HEK293 (cell line): ENCODE measurements around the gene SETDB2.

ENCODE experiments used
- CTCF ChIA-PET: fragments of 350-600 bp; formaldehyde crosslinking; extraction: SDS; loops from one replicate; lab custom pipeline; 2021; ENCODE audit warnings: antibody characterized with exemption; lab: Yijun Ruan, JAX
- POLR2A ChIA-PET: fragments of 300-600 bp; formaldehyde crosslinking; extraction: SDS; loops from one replicate; lab custom pipeline; 2020; ENCODE audit warnings: antibody characterized with exemption, inconsistent platforms; lab: Yijun Ruan, JAX
- H3K27ac ChIP-seq: fragments of 200-500 bp; sonication (Bioruptor generic); 2 replicates; pipeline ENCODE4 v1.5.1; 2014; ENCODE audit warnings: low read depth, low read length, control low read depth, inconsistent platforms; ENCODE audit errors: extremely low read depth
- H3K36me3 ChIP-seq, 2 experiments: fragments of 200-500 bp in 1 of 2; sonication (Bioruptor generic) in 1 of 2; 1 replicate in 1 of 2; 2 replicates in 1 of 2; pipeline ENCODE4 v1.5.1; 2014 to 2017; ENCODE audit warnings: inconsistent platforms in 2 of 2, low read length in 2 of 2; ENCODE audit not compliant: control insufficient read depth in 2 of 2, insufficient read depth in 1 of 2
- H3K4me1 ChIP-seq: fragments of 200-500 bp; sonication (Bioruptor generic); 2 replicates; pipeline ENCODE4 v1.5.1; 2014; ENCODE audit warnings: mild to moderate bottlenecking, low read length, inconsistent platforms; ENCODE audit not compliant: control insufficient read depth, insufficient read depth
- H3K4me3 ChIP-seq: 2 replicates; pipeline ENCODE4 v1.5.1; 2011; ENCODE audit warnings: low read depth, mild to moderate bottlenecking, control low read depth, low read length, moderate library complexity
- H3K9me3 ChIP-seq: fragments of 200-500 bp; sonication (Bioruptor generic); 2 replicates; pipeline ENCODE4 v1.5.1; 2014; ENCODE audit warnings: low read depth, low read length, inconsistent platforms; ENCODE audit not compliant: control insufficient read depth, insufficient read depth
- GLIS1 ChIP-seq: fragments of 450-650 bp; formaldehyde crosslinking; IDR thresholded peaks from 2 replicates; pipeline ENCODE4 v1.5.1; 2016; ENCODE audit warnings: missing biosample characterization, missing genetic modification characterization
- HOXA7 ChIP-seq: sonication (generic); formaldehyde crosslinking; IDR thresholded peaks from 2 replicates; pipeline ENCODE4 v1.8.1; 2022; ENCODE audit warnings: missing genetic modification reagents, borderline replicate concordance
- KLF17 ChIP-seq: fragments of 450-650 bp; formaldehyde crosslinking; IDR thresholded peaks from 2 replicates; pipeline ENCODE4 v1.5.1; 2016; ENCODE audit warnings: missing biosample characterization, missing genetic modification characterization
- MYNN ChIP-seq: fragments of 450-650 bp; formaldehyde crosslinking; IDR thresholded peaks from 2 replicates; pipeline ENCODE4 v1.5.1; 2016; ENCODE audit warnings: missing biosample characterization, missing genetic modification characterization, borderline replicate concordance
- SALL2 ChIP-seq: fragments of 450-650 bp; formaldehyde crosslinking; IDR thresholded peaks from 2 replicates; pipeline ENCODE4 v1.5.0; 2017; ENCODE audit warnings: missing biosample characterization, mild to moderate bottlenecking, missing genetic modification characterization, borderline replicate concordance
- SCRT2 ChIP-seq: fragments of 450-650 bp; formaldehyde crosslinking; IDR thresholded peaks from 2 replicates; pipeline ENCODE4 v1.5.1; 2016; ENCODE audit warnings: missing biosample characterization, missing genetic modification characterization
- TSHZ1 ChIP-seq: fragments of 450-650 bp; formaldehyde crosslinking; IDR thresholded peaks from 2 replicates; pipeline ENCODE4 v1.5.1; 2016; ENCODE audit warnings: missing biosample characterization, missing genetic modification characterization, borderline replicate concordance
- ZBTB48 ChIP-seq: fragments of 450-650 bp; formaldehyde crosslinking; IDR thresholded peaks from 2 replicates; pipeline ENCODE4 v1.5.1; 2016; ENCODE audit warnings: missing biosample characterization, missing genetic modification characterization
- ZBTB6 ChIP-seq: fragments of 450-650 bp; formaldehyde crosslinking; IDR thresholded peaks from 2 replicates; pipeline ENCODE4 v1.5.1; 2017; ENCODE audit warnings: missing biosample characterization, missing genetic modification characterization
- ZFP3 ChIP-seq: fragments of 450-650 bp; formaldehyde crosslinking; IDR thresholded peaks from 2 replicates; pipeline ENCODE4 v1.5.1; 2016; ENCODE audit warnings: low read depth, missing biosample characterization, missing genetic modification characterization
- ZFP41 ChIP-seq: fragments of 450-650 bp; formaldehyde crosslinking; IDR thresholded peaks from 2 replicates; pipeline ENCODE4 v1.5.1; 2016; ENCODE audit warnings: missing biosample characterization, missing genetic modification characterization, borderline replicate concordance
- ZNF174 ChIP-seq: fragments of 450-650 bp; formaldehyde crosslinking; IDR thresholded peaks from 2 replicates; pipeline ENCODE4 v1.5.0; 2017; ENCODE audit warnings: missing biosample characterization, mild to moderate bottlenecking, missing genetic modification characterization
- ZNF18 ChIP-seq: fragments of 450-650 bp; formaldehyde crosslinking; IDR thresholded peaks from 2 replicates; pipeline ENCODE4 v1.5.1; 2016; ENCODE audit warnings: missing biosample characterization, missing genetic modification characterization
- ZNF19 ChIP-seq: fragments of 450-650 bp; formaldehyde crosslinking; IDR thresholded peaks from 2 replicates; pipeline ENCODE4; 2016; ENCODE audit warnings: missing biosample characterization, missing genetic modification characterization, low read depth
- ZNF24 ChIP-seq: fragments of 450-650 bp; formaldehyde crosslinking; IDR thresholded peaks from 2 replicates; pipeline ENCODE4 v1.5.1; 2016; ENCODE audit warnings: missing biosample characterization, missing genetic modification characterization
- ZNF362 ChIP-seq: fragments of 450-650 bp; formaldehyde crosslinking; IDR thresholded peaks from 2 replicates; pipeline ENCODE4 v1.5.1; 2016; ENCODE audit warnings: missing biosample characterization, missing genetic modification characterization
- ZNF398 ChIP-seq: fragments of 450-650 bp; formaldehyde crosslinking; IDR thresholded peaks from 2 replicates; pipeline ENCODE4 v1.5.1; 2017; ENCODE audit warnings: missing biosample characterization, missing genetic modification characterization
- ZNF48 ChIP-seq: fragments of 450-650 bp; formaldehyde crosslinking; IDR thresholded peaks from 2 replicates; pipeline ENCODE4 v1.5.1; 2016; ENCODE audit warnings: missing biosample characterization, missing genetic modification characterization
- ZSCAN23 ChIP-seq: fragments of 450-650 bp; formaldehyde crosslinking; IDR thresholded peaks from 2 replicates; pipeline ENCODE4 v1.5.1; 2016; ENCODE audit warnings: missing biosample characterization, missing genetic modification characterization
- ZSCAN30 ChIP-seq: fragments of 450-650 bp; IDR thresholded peaks from 2 replicates; pipeline ENCODE4 v1.5.1; 2018; ENCODE audit warnings: missing biosample characterization, mild to moderate bottlenecking, missing genetic modification characterization, moderate library complexity
- ZSCAN4 ChIP-seq: fragments of 450-650 bp; formaldehyde crosslinking; IDR thresholded peaks from 2 replicates; pipeline ENCODE4 v1.5.1; 2017; ENCODE audit warnings: missing biosample characterization, missing genetic modification characterization

The SETDB2 gene

GRCh38 chr13:49530457-49530856 is 86.4 kb downstream of the SETDB2 start:
- H3K9me3 ChIP-seq = no peaks in the 10 kb centered on the region
- POLR2A ChIA-PET = no interaction called here
- H3K4me3 ChIP-seq = no peak overlapping the region
- H3K4me1 ChIP-seq = no peaks in the 10 kb centered on the region
- CTCF ChIA-PET = interaction anchor here (0.8 kb wide), 1 partner anchor 37 kb away, joined by 4 read pairs; no protein-coding TSS in a partner anchor
- TF ChIP-seq ZNF174 (tag by site-specific recombination) (no peak), GLIS1 (no peak), ZNF362 (tag by site-specific recombination) (no peak), SCRT2 (no peak), ZNF398 (tag by site-specific recombination) (no peak), ZNF19 (tag by site-specific recombination) (no peak), ZBTB6 (tag by site-specific recombination) (no peak), ZSCAN23 (no peak), TSHZ1 (no peak), ZNF18 (tag by site-specific recombination) (no peak), SALL2 (tag by site-specific recombination) (no peak), MYNN (tag by site-specific recombination) (no peak), ZNF24 (tag by site-specific recombination) (no peak), ZFP3 (tag by site-specific recombination) (no peak), HOXA7 (no peak), ZBTB48 (tag by site-specific recombination) (no peak), ZNF48 (no peak)
- peaks cover 0 to 20% of the 10 kb centered on the region in 2 experiments; a peak in 1 of 3 replicates for H3K36me3 ChIP-seq
- H3K27ac ChIP-seq = no peak overlapping the region

GRCh38 chr13:49532593-49532992 is 88.5 kb downstream of the SETDB2 start:
- no peaks in the 10 kb centered on the region for H3K9me3 ChIP-seq
- CTCF ChIA-PET = interaction anchor here (0.6 kb wide), 1 partner anchor 1270 kb away, joined by 3 read pairs; no protein-coding TSS in a partner anchor
- H3K36me3 ChIP-seq = peaks cover 0 to 20% of the 10 kb centered on the region in 2 experiments; a peak in 1 of 3 replicates
- POLR2A ChIA-PET = no interaction called here
- H3K4me3 ChIP-seq = no peak overlapping the region
- no peaks in the 10 kb centered on the region for H3K4me1 ChIP-seq
- H3K27ac ChIP-seq = no peak overlapping the region
- TF ChIP-seq KLF17 (no peak), ZSCAN30 (tag by site-specific recombination) (no peak), ZSCAN4 (tag by site-specific recombination) (no peak), ZFP41 (tag by site-specific recombination) (no peak), ZBTB6 (tag by site-specific recombination) (no peak)
